ENCODE measurements around the gene EXOC2.

- TF ChIP-seq TAF1 (IDR thresholded peaks at IDR 0.05; ENCODE audit: borderline replicate concordance, insufficient read depth, low read length) (no peak), POLR2AphosphoS5 (IDR thresholded peaks at IDR 0.05; ENCODE audit: low read depth, low read length) (no peak), SIN3A (IDR thresholded peaks at IDR 0.05; ENCODE audit: borderline replicate concordance, insufficient read depth, low read length) (no peak)
- TF ChIP-seq, protein P1, sequence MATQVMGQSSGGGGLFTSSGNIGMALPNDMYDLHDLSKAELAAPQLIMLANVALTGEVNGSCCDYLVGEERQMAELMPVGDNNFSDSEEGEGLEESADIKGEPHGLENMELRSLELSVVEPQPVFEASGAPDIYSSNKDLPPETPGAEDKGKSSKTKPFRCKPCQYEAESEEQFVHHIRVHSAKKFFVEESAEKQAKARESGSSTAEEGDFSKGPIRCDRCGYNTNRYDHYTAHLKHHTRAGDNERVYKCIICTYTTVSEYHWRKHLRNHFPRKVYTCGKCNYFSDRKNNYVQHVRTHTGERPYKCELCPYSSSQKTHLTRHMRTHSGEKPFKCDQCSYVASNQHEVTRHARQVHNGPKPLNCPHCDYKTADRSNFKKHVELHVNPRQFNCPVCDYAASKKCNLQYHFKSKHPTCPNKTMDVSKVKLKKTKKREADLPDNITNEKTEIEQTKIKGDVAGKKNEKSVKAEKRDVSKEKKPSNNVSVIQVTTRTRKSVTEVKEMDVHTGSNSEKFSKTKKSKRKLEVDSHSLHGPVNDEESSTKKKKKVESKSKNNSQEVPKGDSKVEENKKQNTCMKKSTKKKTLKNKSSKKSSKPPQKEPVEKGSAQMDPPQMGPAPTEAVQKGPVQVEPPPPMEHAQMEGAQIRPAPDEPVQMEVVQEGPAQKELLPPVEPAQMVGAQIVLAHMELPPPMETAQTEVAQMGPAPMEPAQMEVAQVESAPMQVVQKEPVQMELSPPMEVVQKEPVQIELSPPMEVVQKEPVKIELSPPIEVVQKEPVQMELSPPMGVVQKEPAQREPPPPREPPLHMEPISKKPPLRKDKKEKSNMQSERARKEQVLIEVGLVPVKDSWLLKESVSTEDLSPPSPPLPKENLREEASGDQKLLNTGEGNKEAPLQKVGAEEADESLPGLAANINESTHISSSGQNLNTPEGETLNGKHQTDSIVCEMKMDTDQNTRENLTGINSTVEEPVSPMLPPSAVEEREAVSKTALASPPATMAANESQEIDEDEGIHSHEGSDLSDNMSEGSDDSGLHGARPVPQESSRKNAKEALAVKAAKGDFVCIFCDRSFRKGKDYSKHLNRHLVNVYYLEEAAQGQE (IDR thresholded peaks at IDR 0.05; ENCODE audit: insufficient read depth in 1 of 2, low read depth in 2 of 2, low read length in 2 of 2), result no peak
These were observed 163.9 kb downstream of the EXOC2 start for GRCh38 chr6:528989-529388.
